ENCODE results near the gene MSRB1.

DNA sequence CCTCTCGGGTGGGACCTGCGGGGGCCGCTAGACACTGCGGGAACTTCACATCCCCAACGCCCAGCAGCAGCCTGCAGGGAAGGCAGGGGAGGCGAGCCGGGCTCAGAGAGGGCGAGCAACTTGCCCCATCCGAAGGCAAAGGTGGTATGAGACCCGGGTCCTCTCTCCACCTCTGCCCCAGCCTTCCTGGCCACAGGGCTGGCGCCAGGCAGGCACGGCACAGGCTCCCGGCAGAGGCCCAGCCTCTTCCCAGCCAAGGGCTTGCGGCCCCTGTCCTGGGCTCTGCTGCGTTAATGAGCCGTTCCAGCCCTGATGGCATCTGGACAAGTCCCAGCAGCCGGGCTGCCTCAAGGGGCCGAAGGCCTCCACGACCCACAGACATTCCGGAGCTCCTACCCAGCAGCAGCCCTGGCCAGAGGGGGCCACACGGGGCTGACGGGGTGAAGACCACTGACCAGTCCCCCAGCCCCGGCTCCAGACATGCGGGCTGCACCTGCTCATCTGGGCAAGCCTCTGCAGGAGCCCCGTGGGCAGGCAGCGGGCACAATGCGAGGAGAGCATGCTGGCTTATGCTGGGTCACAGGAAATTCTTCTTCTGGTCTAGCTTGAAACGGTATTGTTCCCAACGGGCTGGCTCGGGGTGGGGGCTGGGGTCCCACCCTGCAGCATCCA, 23.5 kb downstream of the MSRB1 start:
- TF ChIP-seq, protein P1, sequence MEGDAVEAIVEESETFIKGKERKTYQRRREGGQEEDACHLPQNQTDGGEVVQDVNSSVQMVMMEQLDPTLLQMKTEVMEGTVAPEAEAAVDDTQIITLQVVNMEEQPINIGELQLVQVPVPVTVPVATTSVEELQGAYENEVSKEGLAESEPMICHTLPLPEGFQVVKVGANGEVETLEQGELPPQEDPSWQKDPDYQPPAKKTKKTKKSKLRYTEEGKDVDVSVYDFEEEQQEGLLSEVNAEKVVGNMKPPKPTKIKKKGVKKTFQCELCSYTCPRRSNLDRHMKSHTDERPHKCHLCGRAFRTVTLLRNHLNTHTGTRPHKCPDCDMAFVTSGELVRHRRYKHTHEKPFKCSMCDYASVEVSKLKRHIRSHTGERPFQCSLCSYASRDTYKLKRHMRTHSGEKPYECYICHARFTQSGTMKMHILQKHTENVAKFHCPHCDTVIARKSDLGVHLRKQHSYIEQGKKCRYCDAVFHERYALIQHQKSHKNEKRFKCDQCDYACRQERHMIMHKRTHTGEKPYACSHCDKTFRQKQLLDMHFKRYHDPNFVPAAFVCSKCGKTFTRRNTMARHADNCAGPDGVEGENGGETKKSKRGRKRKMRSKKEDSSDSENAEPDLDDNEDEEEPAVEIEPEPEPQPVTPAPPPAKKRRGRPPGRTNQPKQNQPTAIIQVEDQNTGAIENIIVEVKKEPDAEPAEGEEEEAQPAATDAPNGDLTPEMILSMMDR (IDR thresholded peaks at IDR 0.05): no peak
- TF ChIP-seq POLR2AphosphoS5 (IDR thresholded peaks at IDR 0.05): no peak

Data from sigmoid colon (tissue), 4 donors.